ENCODE data around the gene REM1.
"Not testable (repeated sequence)": the region's sequence is repeated elsewhere in the genome, so short reads cannot be mapped to it uniquely, and the experiment has no call there.

DNA sequence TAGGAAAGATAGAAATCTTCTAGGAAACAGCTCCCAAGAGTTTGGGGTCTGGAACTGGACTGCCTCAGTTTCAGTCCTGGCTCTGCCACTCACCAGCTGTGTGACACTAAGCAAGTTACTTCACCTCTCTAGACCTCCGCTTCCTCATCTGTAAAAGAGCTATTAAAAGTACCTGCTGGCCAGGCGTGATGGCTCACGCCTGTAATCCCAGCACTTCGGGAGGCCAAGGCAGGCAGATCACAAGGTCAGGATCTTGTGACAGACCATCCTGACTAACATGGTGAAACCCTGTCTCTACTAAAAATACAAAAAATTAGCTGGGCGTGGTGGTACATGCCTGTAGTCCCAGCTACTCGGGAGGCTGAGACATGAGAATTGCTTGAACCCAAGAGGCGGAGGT, 46.2 kb downstream of the REM1 start:
- TF ChIP-seq, protein P1, sequence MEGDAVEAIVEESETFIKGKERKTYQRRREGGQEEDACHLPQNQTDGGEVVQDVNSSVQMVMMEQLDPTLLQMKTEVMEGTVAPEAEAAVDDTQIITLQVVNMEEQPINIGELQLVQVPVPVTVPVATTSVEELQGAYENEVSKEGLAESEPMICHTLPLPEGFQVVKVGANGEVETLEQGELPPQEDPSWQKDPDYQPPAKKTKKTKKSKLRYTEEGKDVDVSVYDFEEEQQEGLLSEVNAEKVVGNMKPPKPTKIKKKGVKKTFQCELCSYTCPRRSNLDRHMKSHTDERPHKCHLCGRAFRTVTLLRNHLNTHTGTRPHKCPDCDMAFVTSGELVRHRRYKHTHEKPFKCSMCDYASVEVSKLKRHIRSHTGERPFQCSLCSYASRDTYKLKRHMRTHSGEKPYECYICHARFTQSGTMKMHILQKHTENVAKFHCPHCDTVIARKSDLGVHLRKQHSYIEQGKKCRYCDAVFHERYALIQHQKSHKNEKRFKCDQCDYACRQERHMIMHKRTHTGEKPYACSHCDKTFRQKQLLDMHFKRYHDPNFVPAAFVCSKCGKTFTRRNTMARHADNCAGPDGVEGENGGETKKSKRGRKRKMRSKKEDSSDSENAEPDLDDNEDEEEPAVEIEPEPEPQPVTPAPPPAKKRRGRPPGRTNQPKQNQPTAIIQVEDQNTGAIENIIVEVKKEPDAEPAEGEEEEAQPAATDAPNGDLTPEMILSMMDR (IDR thresholded peaks at IDR 0.05), result not testable (repeated sequence)
- TF ChIP-seq POLR2AphosphoS5 (IDR thresholded peaks at IDR 0.05; ENCODE audit: low read depth, low read length); SIN3A (IDR thresholded peaks at IDR 0.05; ENCODE audit: borderline replicate concordance, insufficient read depth, low read depth, low read length): not testable (repeated sequence)
- TF ChIP-seq, protein P2, sequence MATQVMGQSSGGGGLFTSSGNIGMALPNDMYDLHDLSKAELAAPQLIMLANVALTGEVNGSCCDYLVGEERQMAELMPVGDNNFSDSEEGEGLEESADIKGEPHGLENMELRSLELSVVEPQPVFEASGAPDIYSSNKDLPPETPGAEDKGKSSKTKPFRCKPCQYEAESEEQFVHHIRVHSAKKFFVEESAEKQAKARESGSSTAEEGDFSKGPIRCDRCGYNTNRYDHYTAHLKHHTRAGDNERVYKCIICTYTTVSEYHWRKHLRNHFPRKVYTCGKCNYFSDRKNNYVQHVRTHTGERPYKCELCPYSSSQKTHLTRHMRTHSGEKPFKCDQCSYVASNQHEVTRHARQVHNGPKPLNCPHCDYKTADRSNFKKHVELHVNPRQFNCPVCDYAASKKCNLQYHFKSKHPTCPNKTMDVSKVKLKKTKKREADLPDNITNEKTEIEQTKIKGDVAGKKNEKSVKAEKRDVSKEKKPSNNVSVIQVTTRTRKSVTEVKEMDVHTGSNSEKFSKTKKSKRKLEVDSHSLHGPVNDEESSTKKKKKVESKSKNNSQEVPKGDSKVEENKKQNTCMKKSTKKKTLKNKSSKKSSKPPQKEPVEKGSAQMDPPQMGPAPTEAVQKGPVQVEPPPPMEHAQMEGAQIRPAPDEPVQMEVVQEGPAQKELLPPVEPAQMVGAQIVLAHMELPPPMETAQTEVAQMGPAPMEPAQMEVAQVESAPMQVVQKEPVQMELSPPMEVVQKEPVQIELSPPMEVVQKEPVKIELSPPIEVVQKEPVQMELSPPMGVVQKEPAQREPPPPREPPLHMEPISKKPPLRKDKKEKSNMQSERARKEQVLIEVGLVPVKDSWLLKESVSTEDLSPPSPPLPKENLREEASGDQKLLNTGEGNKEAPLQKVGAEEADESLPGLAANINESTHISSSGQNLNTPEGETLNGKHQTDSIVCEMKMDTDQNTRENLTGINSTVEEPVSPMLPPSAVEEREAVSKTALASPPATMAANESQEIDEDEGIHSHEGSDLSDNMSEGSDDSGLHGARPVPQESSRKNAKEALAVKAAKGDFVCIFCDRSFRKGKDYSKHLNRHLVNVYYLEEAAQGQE (IDR thresholded peaks at IDR 0.05; ENCODE audit: insufficient read depth in 1 of 2, low read depth in 2 of 2, low read length in 1 of 2), result not testable (repeated sequence)

Measured in Panc1 (cell line).